H1 (cell line): ENCODE results near the gene ARID3B. TPM values are rescaled to one million over a fixed set of nuclear protein-coding genes. Genes with fewer than 3 reads are reported as not detected.

ENCODE experiments used
- CTCF ChIA-PET: fragments of 300-600 bp; sonication (Branson Sonifier 250); formaldehyde crosslinking; loops from one replicate; lab custom pipeline; 2021; ENCODE audit not compliant: partially characterized antibody; lab: Charles Lee
- POLR2A ChIA-PET: fragments of 300-600 bp; sonication (Branson Sonifier 250); formaldehyde crosslinking; loops from one replicate; lab custom pipeline; 2021; ENCODE audit warnings: inconsistent platforms; ENCODE audit not compliant: partially characterized antibody; lab: Charles Lee
- DNase-seq, 2 experiments: peaks; one replicate each; pipeline versions ENCODE4 v3.0.0 to v3.0.0-alpha.2; 2010 to 2022; ENCODE audit warnings: low spot score in 2 of 2, low read depth in 1 of 2, mixed read lengths in 1 of 2
- FAIRE-seq: peaks from 2 replicates; lab custom pipeline; 2011; peaks lifted over from hg19 to GRCh38; lab: Jason Lieb, UNC
- H2AFZ ChIP-seq: 2 replicates; pipeline ENCODE4 v1.8.1; 2012; ENCODE audit warnings: low read length, inconsistent platforms
- H2AK5ac ChIP-seq: 2 replicates; pipeline ENCODE4 v1.6.1; 2013; ENCODE audit warnings: low read depth, low read length
- H2BK120ac ChIP-seq: replicated peaks from 2 replicates; pipeline ENCODE3; 2013; ENCODE audit warnings: low read depth, low read length, inconsistent platforms
- H2BK12ac ChIP-seq: 2 replicates; pipeline ENCODE4 v1.6.1; 2013; ENCODE audit warnings: low read depth, low read length
- H2BK15ac ChIP-seq: 2 replicates; pipeline ENCODE4 v1.6.1; 2013; ENCODE audit warnings: low read length
- H2BK20ac ChIP-seq: 2 replicates; pipeline ENCODE4 v1.6.1; 2013; ENCODE audit warnings: low read length
- H2BK5ac ChIP-seq: 2 replicates; pipeline ENCODE4 v1.6.1; 2013; ENCODE audit warnings: low read depth, low read length
- H3K14ac ChIP-seq: 2 replicates; pipeline ENCODE4 v1.6.1; 2013; ENCODE audit warnings: inconsistent platforms; ENCODE audit not compliant: insufficient read length
- H3K18ac ChIP-seq: 2 replicates; pipeline ENCODE4 v1.6.1; 2013; ENCODE audit warnings: low read length; ENCODE audit errors: extremely low read depth
- H3K23ac ChIP-seq: 2 replicates; pipeline ENCODE4 v1.6.1; 2013; ENCODE audit warnings: inconsistent platforms; ENCODE audit not compliant: insufficient read length
- H3K23me2 ChIP-seq: 2 replicates; pipeline ENCODE4 v1.6.1; 2013; ENCODE audit warnings: low read depth, low read length
- H3K27ac ChIP-seq: 2 replicates; pipeline ENCODE4 v1.6.1; 2011; ENCODE audit warnings: low read depth, low read length, inconsistent platforms
- H3K27me3 ChIP-seq, 4 experiments: replicated peaks in 1 of 4; 1 replicate in 1 of 4; 2 replicates in 3 of 4; pipeline versions ENCODE4 v1.6.1 to v1.8.1; 2011 to 2013; ENCODE audit warnings: low read length in 3 of 4, mild to moderate bottlenecking in 3 of 4, inconsistent platforms in 2 of 4, mixed read lengths in 2 of 4, moderate library complexity in 1 of 4; ENCODE audit not compliant: control insufficient read depth in 3 of 4, insufficient read depth in 3 of 4; ENCODE audit errors: extremely low read depth in 1 of 4
- H3K36me3 ChIP-seq, 4 experiments: 2 replicates each; pipeline versions ENCODE4 v1.6.1 to v1.8.1; 2011 to 2013; ENCODE audit warnings: mild to moderate bottlenecking in 4 of 4, low read length in 3 of 4, moderate library complexity in 2 of 4, control low read depth in 1 of 4, inconsistent platforms in 1 of 4; ENCODE audit not compliant: insufficient read depth in 4 of 4, control insufficient read depth in 2 of 4
- H3K4ac ChIP-seq: replicated peaks from 2 replicates; pipeline ENCODE3; 2013; ENCODE audit warnings: low read length, low read depth, mixed read lengths, inconsistent platforms; ENCODE audit not compliant: insufficient read length
- H3K4me1 ChIP-seq, 4 experiments: replicated peaks in 1 of 4; 1 replicate in 1 of 4; 2 replicates in 3 of 4; pipeline versions ENCODE4 v1.6.1 to v1.8.1; 2011 to 2013; ENCODE audit warnings: low read length in 3 of 4, inconsistent platforms in 2 of 4, mixed read lengths in 1 of 4; ENCODE audit not compliant: insufficient read depth in 4 of 4, control insufficient read depth in 3 of 4
- H3K4me2 ChIP-seq, 2 experiments: 2 replicates each; pipeline versions ENCODE4 v1.6.1 to v1.8.1; 2011 to 2013; ENCODE audit warnings: low read depth in 2 of 2, low read length in 2 of 2, control low read depth in 1 of 2, inconsistent platforms in 1 of 2, mild to moderate bottlenecking in 1 of 2; ENCODE audit not compliant: insufficient read depth in 1 of 2
- H3K4me3 ChIP-seq, 4 experiments: fragments of 200-600, 300-600 bp in 1 of 4; sonication (generic), shearing (Covaris generic), sonication (Bioruptor Twin) in 1 of 4; 2 replicates each; pipeline versions ENCODE4 v1.5.1 to v1.8.1; 2011 to 2016; ENCODE audit warnings: low read length in 4 of 4, low read depth in 3 of 4, control low read depth in 2 of 4, inconsistent platforms in 2 of 4, mild to moderate bottlenecking in 2 of 4, mixed read lengths in 1 of 4, moderate library complexity in 1 of 4; ENCODE audit not compliant: insufficient read depth in 2 of 4; ENCODE audit errors: extremely low read depth in 1 of 4
- H3K56ac ChIP-seq: replicated peaks from 2 replicates; pipeline ENCODE3; 2013; ENCODE audit warnings: low read depth, mild to moderate bottlenecking, mixed read lengths, low read length, inconsistent platforms; ENCODE audit not compliant: insufficient read length
- H3K79me1 ChIP-seq: 2 replicates; pipeline ENCODE4 v1.6.1; 2013; ENCODE audit warnings: low read depth, low read length, control low read depth
- H3K79me2 ChIP-seq, 2 experiments: 2 replicates each; pipeline versions ENCODE4 v1.6.1 to v1.8.1; 2012 to 2013; ENCODE audit warnings: low read length in 2 of 2, mild to moderate bottlenecking in 2 of 2, inconsistent platforms in 1 of 2; ENCODE audit not compliant: insufficient read depth in 2 of 2, control insufficient read depth in 1 of 2
- H3K9ac ChIP-seq, 4 experiments: replicated peaks in 1 of 4; 1 replicate in 1 of 4; 2 replicates in 3 of 4; pipeline versions ENCODE4 v1.6.1 to v1.8.1; 2011 to 2013; ENCODE audit warnings: low read depth in 3 of 4, low read length in 3 of 4, control low read depth in 2 of 4, mild to moderate bottlenecking in 2 of 4, moderate library complexity in 2 of 4, inconsistent platforms in 1 of 4; ENCODE audit errors: extremely low read depth in 1 of 4
- H3K9me3 ChIP-seq, 2 experiments: 2 replicates each; pipeline versions ENCODE4 v1.6.1 to v1.8.1; 2012 to 2013; ENCODE audit warnings: mild to moderate bottlenecking in 2 of 2, moderate library complexity in 2 of 2, control low read depth in 1 of 2, inconsistent platforms in 1 of 2, low read depth in 1 of 2, low read length in 1 of 2, mixed read lengths in 1 of 2; ENCODE audit not compliant: insufficient read depth in 2 of 2
- H4K20me1 ChIP-seq, 2 experiments: replicated peaks in 1 of 2; 2 replicates each; pipeline versions ENCODE3 to v1.8.1; 2011 to 2013; ENCODE audit warnings: inconsistent platforms in 2 of 2, low read length in 2 of 2, mild to moderate bottlenecking in 1 of 2; ENCODE audit not compliant: insufficient read depth in 2 of 2, control insufficient read depth in 1 of 2
- H4K5ac ChIP-seq: 2 replicates; pipeline ENCODE4 v1.6.1; 2013; ENCODE audit warnings: low read length, low read depth, mixed read lengths, inconsistent platforms; ENCODE audit not compliant: insufficient read length
- H4K8ac ChIP-seq: 2 replicates; pipeline ENCODE4 v1.8.0; 2013; ENCODE audit warnings: mild to moderate bottlenecking, moderate library complexity, low read length, inconsistent platforms; ENCODE audit not compliant: insufficient read depth; ENCODE audit errors: extremely low read depth
- H4K91ac ChIP-seq: replicated peaks from 2 replicates; pipeline ENCODE3; 2013; ENCODE audit warnings: low read length, mixed read lengths, inconsistent platforms; ENCODE audit not compliant: insufficient read length
- HDAC6 ChIP-seq: IDR thresholded peaks from one replicate; pipeline ENCODE4 v1.7.1; 2012; ENCODE audit warnings: low read depth, mild to moderate bottlenecking, inconsistent platforms, low read length, moderate library complexity
- WGBS, 2 experiments: shearing (Covaris generic) in 1 of 2; methylation state at CpG; one replicate each; pipeline versions ENCODE4 v1.1.6 to v1.1.7; 2013 to 2015; ENCODE audit warnings: low lambda C conversion rate in 2 of 2, mixed read lengths in 2 of 2, inconsistent platforms in 1 of 2, low coverage in 1 of 2, missing lambda C conversion rate in 1 of 2; ENCODE audit not compliant: insufficient replicate concordance in 2 of 2, insufficient coverage in 1 of 2, insufficient read length in 1 of 2; ENCODE audit errors: extremely low coverage in 1 of 2, missing lambda C conversion rate in 1 of 2; 5-methylcytosine and 5-hydroxymethylcytosine counted together
- polyA plus RNA-seq, 7 experiments: library from polyadenylated mRNA; depleted of rRNA in 3 of 7; stranded (reverse) in 5 of 7; unstranded in 2 of 7; fragments of >200 nt in 5 of 7; fragments of 200-250 nt in 2 of 7; gene quantifications; 1 replicate in 5 of 7; 2 replicates in 1 of 7; 4 replicates in 1 of 7; pipeline versions ENCODE4 v1.2.1 to v1.2.3, GENCODE V29; 2011 to 2013; ENCODE audit warnings: missing spikeins in 2 of 7, mixed read lengths in 2 of 7
- total RNA-seq: library from RNA; stranded (reverse); fragmentation: NEBNext Ultra II Directional; extraction: Animal tissue kit (Norgen Biotek cat#: 25700); gene quantifications from 2 replicates; pipeline ENCODE4 v1.2.1, GENCODE V29; 2021

ARID3B gene
- total and polyA plus RNA-seq, 2 of the 8 experiments (the other 6 are each of a cell fraction or from before 2014, with no cell fraction given) = 81.0 to 115 TPM

DNA sequence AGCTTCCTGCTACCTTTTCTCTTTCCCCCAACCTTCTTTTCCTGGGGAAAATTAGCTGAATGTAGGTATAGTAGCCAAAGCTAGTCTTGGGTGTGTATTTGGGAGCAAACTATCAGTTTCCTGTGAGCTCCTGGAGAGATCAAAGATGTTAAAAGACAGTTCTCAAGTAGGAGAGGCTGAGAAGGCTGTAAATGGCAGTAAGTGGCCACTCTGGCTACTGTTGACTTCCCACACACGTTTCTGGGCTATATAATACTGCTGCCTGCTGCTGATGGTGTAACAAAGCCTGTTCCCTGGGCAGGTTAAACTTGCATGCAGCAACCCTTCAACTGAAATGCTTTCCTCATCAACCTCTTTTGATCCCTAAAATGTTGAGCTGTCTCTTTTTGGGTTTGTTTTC lies 27.6 kb downstream of the ARID3B start:
- H4K20me1 ChIP-seq = peaks cover 8 to 20% of the 10 kb centered on the region in 2 experiments
- H3K27ac ChIP-seq = no peak overlapping the region
- H3K27me3 ChIP-seq = no peaks in the 10 kb centered on the region
- ChIA-PET CTCF (interaction anchor here (0.6 to 1.8 kb wide), 8 partner anchors 11 to 207 kb away, joined by 3 to 4 read pairs (median 3); no protein-coding TSS in a partner anchor), POLR2A (interaction anchor here (0.8 to 2.7 kb wide), 9 partner anchors 7 to 65 kb away, joined by 3 to 9 read pairs (median 3); no protein-coding TSS in a partner anchor)
- no peak overlapping the region for H2BK120ac ChIP-seq
- H2BK12ac ChIP-seq = no peak overlapping the region
- no peaks in the 10 kb centered on the region for H3K9me3 ChIP-seq
- no peak overlapping the region for H4K5ac ChIP-seq
- FAIRE-seq (no peak), DNase-seq (no peak)
- 92% methylated on average over 1 of the region's 1 CpG; no CpG with 5 or more reads in 1 of the 2 experiments for WGBS, 2 experiments
- no peak overlapping the region for H3K4me2 ChIP-seq
- H2BK5ac ChIP-seq = no peak overlapping the region
- no peak overlapping the region for H2AK5ac ChIP-seq
- H3K4me3 ChIP-seq = no peak overlapping the region
- H3K79me2 ChIP-seq = peaks cover 4 to 70% of the 10 kb centered on the region in 2 experiments; a peak in 3 of 4 replicates
- no peak overlapping the region for H4K8ac ChIP-seq
- no peaks in the 10 kb centered on the region for H3K23me2 ChIP-seq
- H2AFZ ChIP-seq = no peak overlapping the region
- H3K56ac ChIP-seq = no peak overlapping the region
- H3K18ac ChIP-seq = no peak overlapping the region
- H3K9ac ChIP-seq = no peak overlapping the region
- H2BK20ac ChIP-seq = no peak overlapping the region
- peaks cover 16 to 40% (median 28%) of the 10 kb centered on the region in 4 experiments for H3K36me3 ChIP-seq
- no peak for TF ChIP-seq HDAC6
- H2BK15ac ChIP-seq = no peak overlapping the region
- no peak overlapping the region for H3K23ac ChIP-seq
- H4K91ac ChIP-seq = no peak overlapping the region
- no peak overlapping the region for H3K14ac ChIP-seq
- H3K79me1 ChIP-seq = peaks cover 16% of the 10 kb centered on the region
- H3K4ac ChIP-seq = no peak overlapping the region
- no peaks in the 10 kb centered on the region for H3K4me1 ChIP-seq
